Measurements from ENCODE around the gene THBS4.

DNA sequence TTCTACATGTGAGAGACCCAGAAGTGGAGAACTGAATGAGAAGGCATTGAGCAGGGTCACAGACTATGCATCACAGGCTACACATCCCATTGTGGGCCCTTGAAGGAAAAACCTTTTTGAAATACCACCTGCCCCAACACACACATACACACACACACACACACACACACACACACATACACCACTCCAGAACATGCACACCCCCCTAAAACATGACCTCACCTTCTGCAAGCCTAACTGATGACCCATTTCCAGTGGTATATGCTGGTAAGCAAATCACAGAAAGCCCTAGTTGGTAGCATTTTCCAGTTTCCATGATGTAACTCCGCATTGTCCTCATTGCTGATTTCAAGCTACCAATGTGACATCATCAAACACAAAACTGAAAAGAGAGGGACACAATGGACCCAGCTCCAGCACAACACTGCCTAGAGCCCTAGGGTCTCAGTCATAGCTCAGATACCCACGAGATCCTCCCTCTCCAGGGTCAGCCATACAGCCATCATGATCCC is 36.4 kb downstream of the THBS4 start:
- TF ChIP-seq, protein P1, sequence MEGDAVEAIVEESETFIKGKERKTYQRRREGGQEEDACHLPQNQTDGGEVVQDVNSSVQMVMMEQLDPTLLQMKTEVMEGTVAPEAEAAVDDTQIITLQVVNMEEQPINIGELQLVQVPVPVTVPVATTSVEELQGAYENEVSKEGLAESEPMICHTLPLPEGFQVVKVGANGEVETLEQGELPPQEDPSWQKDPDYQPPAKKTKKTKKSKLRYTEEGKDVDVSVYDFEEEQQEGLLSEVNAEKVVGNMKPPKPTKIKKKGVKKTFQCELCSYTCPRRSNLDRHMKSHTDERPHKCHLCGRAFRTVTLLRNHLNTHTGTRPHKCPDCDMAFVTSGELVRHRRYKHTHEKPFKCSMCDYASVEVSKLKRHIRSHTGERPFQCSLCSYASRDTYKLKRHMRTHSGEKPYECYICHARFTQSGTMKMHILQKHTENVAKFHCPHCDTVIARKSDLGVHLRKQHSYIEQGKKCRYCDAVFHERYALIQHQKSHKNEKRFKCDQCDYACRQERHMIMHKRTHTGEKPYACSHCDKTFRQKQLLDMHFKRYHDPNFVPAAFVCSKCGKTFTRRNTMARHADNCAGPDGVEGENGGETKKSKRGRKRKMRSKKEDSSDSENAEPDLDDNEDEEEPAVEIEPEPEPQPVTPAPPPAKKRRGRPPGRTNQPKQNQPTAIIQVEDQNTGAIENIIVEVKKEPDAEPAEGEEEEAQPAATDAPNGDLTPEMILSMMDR (IDR thresholded peaks at IDR 0.05; ENCODE audit: low read depth, low read length) = no peak
- TF ChIP-seq EZH2phosphoT487 (IDR thresholded peaks at IDR 0.05; ENCODE audit: low read depth) = no peak

All from OCI-LY3 (cell line).